Activated T-helper 9 cell treated with anti-CD3 and anti-CD28 coated beads, Interleukin-2, amount 50 U/mL, for 16 hours (primary cell): Measurements from ENCODE around the gene FPR2.
"Not testable (repeated sequence)": the region's sequence is repeated elsewhere in the genome, so short reads cannot be mapped to it uniquely, and the experiment has no call there.

Source experiments
- DNase-seq: peaks from one replicate; pipeline ENCODE4 v3.0.0-alpha.2; 2020; ENCODE audit warnings: low read depth

The FPR2 gene

GRCh38 chr19:51739466-51740213 is 21.3 kb upstream of the FPR2 start:
- no peak for DNase-seq

- no peak for DNase-seq
These were observed 20.6 kb upstream of the FPR2 start for GRCh38 chr19:51740356-51740755.

- no peak for DNase-seq
These were observed 18.2 kb upstream of the FPR2 start for GRCh38 chr19:51742789-51743188.

- DNase-seq = no peak
These were observed 17.6 kb upstream of the FPR2 start for GRCh38 chr19:51743405-51743804.

- no peak for DNase-seq
These were observed 14.2 kb upstream of the FPR2 start for GRCh38 chr19:51746731-51747130.

- no peak for DNase-seq
These were observed 11.0 kb upstream of the FPR2 start for GRCh38 chr19:51749979-51750378.

GRCh38 chr19:51750400-51751094 is 10.4 kb upstream of the FPR2 start:
- DNase-seq = no peak

GRCh38 chr19:51751655-51752054 is 9.3 kb upstream of the FPR2 start, which contains the start of gene FPR1:
TSS of gene FPR1 (minus strand) at chr19:51751878. CDS start at chr19:51746994, 4,884 bp downstream.
- no peak for DNase-seq

- no peak for DNase-seq
These were observed 6.9 kb upstream of the FPR2 start for GRCh38 chr19:51754109-51754508.

GRCh38 chr19:51754770-51755169 is 6.2 kb upstream of the FPR2 start:
- no peak for DNase-seq

GRCh38 chr19:51755571-51755970 is 5.4 kb upstream of the FPR2 start:
- DNase-seq = no peak

GRCh38 chr19:51761696-51762095 is 716 bp downstream of the FPR2 start:
- DNase-seq = no peak

GRCh38 chr19:51765086-51765485 is 4.1 kb downstream of the FPR2 start:
- DNase-seq = no peak

- no peak for DNase-seq
These were observed 5.5 kb downstream of the FPR2 start for GRCh38 chr19:51766461-51766860.

GRCh38 chr19:51771376-51772130 is 10.6 kb downstream of the FPR2 start:
- no peak for DNase-seq

GRCh38 chr19:51772977-51773376 is 12.0 kb downstream of the FPR2 start:
- DNase-seq = no peak

- not testable (repeated sequence) for DNase-seq
These were observed 15.6 kb downstream of the FPR2 start for GRCh38 chr19:51776561-51776960.

- no peak for DNase-seq
These were observed 16.8 kb downstream of the FPR2 start for GRCh38 chr19:51777570-51778462.

- DNase-seq = no peak
These were observed 18.2 kb downstream of the FPR2 start for GRCh38 chr19:51779181-51779580.

GRCh38 chr19:51779703-51780102 is 18.7 kb downstream of the FPR2 start:
- no peak for DNase-seq

GRCh38 chr19:51780270-51780669 is 19.3 kb downstream of the FPR2 start:
- no peak for DNase-seq

- no peak for DNase-seq
These were observed 21.0 kb downstream of the FPR2 start for GRCh38 chr19:51781999-51782398.
